Hepatocyte (in vitro differentiated cells): Measurements from ENCODE around the gene MAP3K5. TPM values are rescaled to one million over a fixed set of nuclear protein-coding genes. Genes with fewer than 3 reads are reported as not detected.

ENCODE experiments used
- DNase-seq: peaks from one replicate; pipeline ENCODE4 v3.0.0-alpha.2; 2016; ENCODE audit warnings: low spot score
- H2AFZ ChIP-seq: fragments of 200-600 bp; sonication (generic); 2 replicates; pipeline ENCODE4 v1.6.0; 2016; ENCODE audit warnings: antibody characterized with exemption, mild to moderate bottlenecking
- H3K27ac ChIP-seq: fragments of 200-600 bp; sonication (generic); 2 replicates; pipeline ENCODE4 v1.5.1; 2016; ENCODE audit warnings: mild to moderate bottlenecking
- H3K27me3 ChIP-seq: fragments of 200-600 bp; sonication (generic); 2 replicates; pipeline ENCODE4 v1.6.1; 2016
- H3K36me3 ChIP-seq: fragments of 200-600 bp; sonication (generic); replicated peaks from 2 replicates; pipeline ENCODE4 v1.5.1; 2016; ENCODE audit warnings: low read depth; ENCODE audit not compliant: insufficient read depth
- H3K4me1 ChIP-seq: fragments of 200-600 bp; sonication (generic); 2 replicates; pipeline ENCODE4 v1.5.1; 2016; ENCODE audit warnings: mild to moderate bottlenecking, moderate library complexity; ENCODE audit not compliant: insufficient read depth
- H3K4me2 ChIP-seq: fragments of 200-600 bp; sonication (generic); 2 replicates; pipeline ENCODE4 v1.6.0; 2016
- H3K4me3 ChIP-seq: fragments of 200-600 bp; sonication (generic); 2 replicates; pipeline ENCODE4 v1.5.1; 2016; ENCODE audit warnings: mild to moderate bottlenecking
- H3K79me2 ChIP-seq: fragments of 200-600 bp; sonication (generic); 2 replicates; pipeline ENCODE4 v1.6.0; 2017; ENCODE audit warnings: mild to moderate bottlenecking
- H3K9me2 ChIP-seq: fragments of 200-600 bp; sonication (generic); replicated peaks from 2 replicates; pipeline ENCODE4 v1.6.0; 2017; ENCODE audit warnings: mild to moderate bottlenecking; ENCODE audit not compliant: insufficient read depth
- H3K9me3 ChIP-seq: fragments of 200-600 bp; sonication (generic); 2 replicates; pipeline ENCODE4 v1.5.1; 2016; ENCODE audit warnings: low read depth, mild to moderate bottlenecking
- H4K20me1 ChIP-seq: fragments of 200-600 bp; sonication (generic); 2 replicates; pipeline ENCODE4 v1.6.0; 2016; ENCODE audit warnings: mild to moderate bottlenecking; ENCODE audit not compliant: insufficient read depth, poor library complexity, severe bottlenecking
- EZH2 ChIP-seq: fragments of 200-600 bp; sonication (generic); IDR thresholded peaks from 2 replicates; pipeline ENCODE4 v1.6.1; 2016; ENCODE audit warnings: antibody characterized with exemption, mild to moderate bottlenecking, borderline replicate concordance
- EZH2phosphoT487 ChIP-seq: fragments of 200-600 bp; sonication (generic); IDR thresholded peaks from one replicate; pipeline ENCODE4 v1.6.1; 2018; ENCODE audit warnings: antibody characterized with exemption, mild to moderate bottlenecking, low read depth, moderate library complexity; ENCODE audit not compliant: unreplicated experiment, severe bottlenecking
- WGBS: methylation state at CpG from one replicate; pipeline ENCODE4 v1.1.6; 2016; ENCODE audit warnings: low lambda C conversion rate; ENCODE audit errors: missing lambda C conversion rate; 5-methylcytosine and 5-hydroxymethylcytosine counted together
- polyA plus RNA-seq: library from polyadenylated mRNA; unstranded; fragments of >200 nt; fragmentation: Nextera tagmentation; extraction: Ambion mirVana; gene quantifications from 2 replicates; pipeline ENCODE4 v1.2.1, GENCODE V29; 2016
- total RNA-seq: library from RNA; depleted of rRNA; stranded (reverse); fragments of >200 nt; gene quantifications from 2 replicates; pipeline ENCODE4 v1.2.3, GENCODE V29; 2014
- TF ChIP-seq, protein P1 (sequence below): fragments of 200-600 bp; sonication (generic); IDR thresholded peaks from 2 replicates; pipeline ENCODE4 v1.5.1; 2016; ENCODE audit warnings: antibody characterized with exemption, mild to moderate bottlenecking; ENCODE audit not compliant: poor library complexity

Gene MAP3K5
- total and polyA plus RNA-seq, 2 experiments from 2014 or later: 2.2 to 5.9 TPM

DNA sequence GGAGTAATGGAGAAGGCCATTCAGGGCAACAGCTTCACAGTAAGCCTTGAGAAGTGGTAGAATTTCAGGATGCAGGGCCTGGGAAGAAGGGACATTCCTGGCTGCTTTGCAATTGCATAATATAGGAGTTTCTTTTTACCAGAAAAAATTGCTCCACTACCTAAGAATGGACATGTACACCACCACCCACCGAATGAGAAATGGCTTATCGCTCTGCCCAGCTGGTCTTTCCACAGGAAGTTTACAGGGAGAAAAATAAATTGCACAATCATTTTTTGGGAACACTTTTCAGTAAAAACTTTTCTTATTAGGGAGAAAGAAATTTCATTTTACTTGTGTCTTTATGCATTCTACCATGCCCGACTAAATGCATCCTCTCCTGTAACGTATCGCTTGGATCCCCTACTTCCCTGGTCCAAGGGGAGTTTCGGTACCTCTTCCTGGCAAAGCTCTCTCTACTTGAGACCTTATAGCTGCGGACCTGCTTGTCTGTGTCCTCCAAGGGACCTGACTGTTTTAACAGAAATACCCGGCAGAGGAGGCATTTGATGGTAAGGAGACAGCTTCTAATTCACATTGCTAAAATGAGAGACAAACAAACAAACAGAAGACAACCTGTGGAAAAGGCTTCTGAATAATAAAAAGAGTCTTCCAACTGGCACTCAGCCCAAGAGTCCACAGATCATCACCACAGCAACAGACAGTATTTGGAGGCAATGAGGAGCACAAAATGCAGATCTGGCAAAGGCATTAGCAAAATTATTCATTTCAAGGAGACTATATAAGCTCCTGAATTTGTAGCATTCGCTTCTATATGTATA lies 54.2 kb downstream of the MAP3K5 start:
- WGBS: 92% methylated on average over 9 of the region's 9 CpGs
- H3K36me3 ChIP-seq: no peaks in the 10 kb centered on the region
- no peak overlapping the region for H3K4me2 ChIP-seq
- H3K4me1 ChIP-seq: no peaks in the 10 kb centered on the region
- H3K9me2 ChIP-seq: no peaks in the 10 kb centered on the region
- H2AFZ ChIP-seq: no peak overlapping the region
- no peaks in the 10 kb centered on the region for H3K27me3 ChIP-seq
- no peak overlapping the region for H3K4me3 ChIP-seq
- H4K20me1 ChIP-seq: no peaks in the 10 kb centered on the region
- no peak for DNase-seq
- no peaks in the 10 kb centered on the region for H3K9me3 ChIP-seq
- no peak for TF ChIP-seq EZH2
- no peak for TF ChIP-seq EZH2phosphoT487
- TF ChIP-seq, protein P1, sequence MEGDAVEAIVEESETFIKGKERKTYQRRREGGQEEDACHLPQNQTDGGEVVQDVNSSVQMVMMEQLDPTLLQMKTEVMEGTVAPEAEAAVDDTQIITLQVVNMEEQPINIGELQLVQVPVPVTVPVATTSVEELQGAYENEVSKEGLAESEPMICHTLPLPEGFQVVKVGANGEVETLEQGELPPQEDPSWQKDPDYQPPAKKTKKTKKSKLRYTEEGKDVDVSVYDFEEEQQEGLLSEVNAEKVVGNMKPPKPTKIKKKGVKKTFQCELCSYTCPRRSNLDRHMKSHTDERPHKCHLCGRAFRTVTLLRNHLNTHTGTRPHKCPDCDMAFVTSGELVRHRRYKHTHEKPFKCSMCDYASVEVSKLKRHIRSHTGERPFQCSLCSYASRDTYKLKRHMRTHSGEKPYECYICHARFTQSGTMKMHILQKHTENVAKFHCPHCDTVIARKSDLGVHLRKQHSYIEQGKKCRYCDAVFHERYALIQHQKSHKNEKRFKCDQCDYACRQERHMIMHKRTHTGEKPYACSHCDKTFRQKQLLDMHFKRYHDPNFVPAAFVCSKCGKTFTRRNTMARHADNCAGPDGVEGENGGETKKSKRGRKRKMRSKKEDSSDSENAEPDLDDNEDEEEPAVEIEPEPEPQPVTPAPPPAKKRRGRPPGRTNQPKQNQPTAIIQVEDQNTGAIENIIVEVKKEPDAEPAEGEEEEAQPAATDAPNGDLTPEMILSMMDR: no peak
- no peaks in the 10 kb centered on the region for H3K79me2 ChIP-seq
- H3K27ac ChIP-seq: no peak overlapping the region

DNA sequence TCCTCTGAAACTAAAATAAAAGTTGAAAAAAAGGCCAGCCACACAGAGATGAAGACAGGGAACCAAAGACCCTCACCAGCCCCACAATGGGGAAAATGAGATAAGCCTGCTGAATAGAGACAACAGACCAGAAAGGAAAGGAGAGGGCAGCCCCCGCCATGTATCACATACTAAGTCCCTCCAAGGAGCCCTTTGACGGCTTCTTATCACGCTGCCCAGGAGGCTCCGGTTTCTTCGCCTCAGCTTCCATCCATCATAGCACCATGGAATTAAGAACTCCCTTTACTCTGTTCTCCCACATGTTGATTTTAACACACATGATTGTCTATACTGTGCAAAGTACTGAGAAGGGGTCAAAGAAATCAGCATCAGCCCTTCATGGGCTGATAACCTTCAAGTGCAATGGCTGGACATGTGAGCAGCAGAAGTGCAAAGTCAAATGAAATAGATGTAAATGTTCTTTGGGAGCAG lies 54.9 kb downstream of the MAP3K5 start:
- no peak overlapping the region for H2AFZ ChIP-seq
- no peak overlapping the region for H3K27ac ChIP-seq
- H3K9me2 ChIP-seq: no peaks in the 10 kb centered on the region
- H3K4me2 ChIP-seq: no peak overlapping the region
- H4K20me1 ChIP-seq: no peaks in the 10 kb centered on the region
- H3K9me3 ChIP-seq: no peaks in the 10 kb centered on the region
- 74% methylated on average over 5 of the region's 5 CpGs for WGBS
- no peaks in the 10 kb centered on the region for H3K4me1 ChIP-seq
- no peaks in the 10 kb centered on the region for H3K27me3 ChIP-seq
- TF ChIP-seq EZH2phosphoT487 (no peak), EZH2 (no peak)
- TF ChIP-seq, protein P1: no peak
- no peak overlapping the region for H3K4me3 ChIP-seq
- no peaks in the 10 kb centered on the region for H3K79me2 ChIP-seq
- DNase-seq: no peak
- H3K36me3 ChIP-seq: no peaks in the 10 kb centered on the region

DNA sequence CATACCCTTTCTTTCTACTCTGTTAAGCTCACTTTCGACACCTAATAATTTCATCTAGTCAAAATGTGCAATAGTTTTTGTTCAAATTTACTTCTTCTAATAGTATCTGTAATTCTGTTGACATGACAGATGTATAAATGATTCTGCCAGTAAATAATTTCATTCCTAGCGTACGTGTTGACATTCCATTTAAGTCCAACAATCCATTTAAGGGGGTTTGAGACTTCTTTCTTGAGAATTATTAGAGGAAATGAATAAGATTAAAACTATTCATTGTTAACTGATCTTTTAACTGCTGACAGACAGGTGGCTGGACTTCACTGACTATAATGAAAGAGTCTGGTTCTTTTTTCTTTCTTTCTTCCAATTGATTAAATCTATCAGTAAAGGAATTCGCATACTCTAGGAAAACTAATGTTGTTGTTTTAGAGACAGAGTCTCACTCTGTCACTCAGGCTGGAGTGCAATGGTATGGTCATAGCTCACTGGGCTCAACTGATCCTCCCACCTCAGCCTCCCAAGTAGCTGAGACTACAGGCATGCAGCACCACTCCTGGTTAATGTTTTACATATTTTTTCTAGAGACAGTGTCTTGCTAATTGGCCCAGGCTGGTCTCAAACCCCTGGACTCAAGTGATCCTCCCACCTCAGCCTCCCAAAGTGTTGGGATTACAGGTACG lies 55.9 kb downstream of the MAP3K5 start:
- Histone ChIP-seq H3K27me3 (no peaks in the 10 kb centered on the region), H3K4me2 (no peak overlapping the region), H3K4me3 (no peak overlapping the region), H2AFZ (no peak overlapping the region), H3K4me1 (no peaks in the 10 kb centered on the region), H3K9me3 (no peaks in the 10 kb centered on the region), H3K79me2 (no peaks in the 10 kb centered on the region), H3K36me3 (no peaks in the 10 kb centered on the region), H3K9me2 (no peaks in the 10 kb centered on the region), H4K20me1 (no peaks in the 10 kb centered on the region), H3K27ac (no peak overlapping the region)
- no peak for DNase-seq
- TF ChIP-seq EZH2 (no peak), EZH2phosphoT487 (no peak)
- TF ChIP-seq, protein P1: no peak
- 91% methylated on average over 5 of the region's 5 CpGs for WGBS
